Activated CD4-positive, alpha-beta T cell treated with anti-CD3 and anti-CD28 coated beads, Interleukin-2, amount 50 U/mL, for 4 hours (primary cell): ENCODE measurements around the gene CCL4.
"Not testable (repeated sequence)": the region's sequence is repeated elsewhere in the genome, so short reads cannot be mapped to it uniquely, and the experiment has no call there.

Experiments used
- DNase-seq, 2 experiments: peaks; one replicate each; pipeline ENCODE4 v3.0.0-alpha.2; 2020

Gene CCL4

GRCh38 chr17:36088670-36089338 is 14.8 kb upstream of the CCL4 start:
- no peak for DNase-seq

- DNase-seq = no peak
These were observed 14.2 kb upstream of the CCL4 start for GRCh38 chr17:36089339-36089865.

GRCh38 chr17:36089888-36090836 is 13.5 kb upstream of the CCL4 start, which contains the start of gene CCL3:
Gene CCL3, minus strand, starts transcription at chr17:36090143. Its CDS starts 85 bp downstream, at chr17:36090058.
- no peak for DNase-seq

- no peak for DNase-seq
These were observed 11.4 kb upstream of the CCL4 start for GRCh38 chr17:36092230-36092629.

GRCh38 chr17:36092715-36093114 is 10.9 kb upstream of the CCL4 start:
- not testable (repeated sequence) for DNase-seq

- no peak for DNase-seq
These were observed 9.4 kb upstream of the CCL4 start for GRCh38 chr17:36094232-36094631.

- no peak for DNase-seq
These were observed 8.9 kb upstream of the CCL4 start for GRCh38 chr17:36094746-36095145.

GRCh38 chr17:36095992-36096391 is 7.6 kb upstream of the CCL4 start:
- DNase-seq = no peak

- DNase-seq = not testable (repeated sequence)
These were observed 4.6 kb upstream of the CCL4 start for GRCh38 chr17:36099004-36099403.

- DNase-seq = not testable (repeated sequence)
These were observed 619 bp downstream of the CCL4 start for GRCh38 chr17:36104246-36104645.

GRCh38 chr17:36104701-36105181 is 1.1 kb downstream of the CCL4 start:
- DNase-seq = no peak

GRCh38 chr17:36105781-36106492 is 2.3 kb downstream of the CCL4 start:
- DNase-seq = no peak

GRCh38 chr17:36106493-36106835 is 2.8 kb downstream of the CCL4 start:
- no peak for DNase-seq

- DNase-seq = no peak
These were observed 4.0 kb downstream of the CCL4 start for GRCh38 chr17:36107660-36108059.

GRCh38 chr17:36108265-36108664 is 4.6 kb downstream of the CCL4 start:
- DNase-seq = not testable (repeated sequence)

GRCh38 chr17:36111068-36111490 is 7.5 kb downstream of the CCL4 start:
- DNase-seq = no peak

GRCh38 chr17:36112572-36112971 is 8.9 kb downstream of the CCL4 start:
- DNase-seq = no peak

- DNase-seq = not testable (repeated sequence)
These were observed 9.5 kb downstream of the CCL4 start for GRCh38 chr17:36113131-36113530.

- not testable (repeated sequence) for DNase-seq
These were observed 11.5 kb downstream of the CCL4 start for GRCh38 chr17:36114971-36115648.

- not testable (repeated sequence) for DNase-seq
These were observed 12.0 kb downstream of the CCL4 start for GRCh38 chr17:36115649-36115977.

- no peak for DNase-seq
These were observed 14.1 kb downstream of the CCL4 start for GRCh38 chr17:36117505-36118382.
